ACC112 (cell line): ENCODE data around the gene BPIFA3.

Source experiments
- H2AFZ ChIP-seq: fragments of 200-600 bp; sonication (generic); one replicate; pipeline ENCODE4 v1.6.0; 2017; ENCODE audit warnings: antibody characterized with exemption, low read length; ENCODE audit not compliant: unreplicated experiment
- H3K27ac ChIP-seq: fragments of 200-600 bp; sonication (generic); 2 replicates; pipeline ENCODE4 v1.5.1; 2014; ENCODE audit warnings: low read depth, mild to moderate bottlenecking, antibody characterized with exemption, low read length, moderate library complexity
- H3K27me3 ChIP-seq: fragments of 200-600 bp; sonication (generic); 2 replicates; pipeline ENCODE4 v1.6.1; 2014; ENCODE audit warnings: mild to moderate bottlenecking, antibody characterized with exemption, low read length, moderate library complexity, mixed read lengths; ENCODE audit not compliant: insufficient read depth
- H3K36me3 ChIP-seq: fragments of 200-600 bp; sonication (generic); 2 replicates; pipeline ENCODE4 v1.6.1; 2016; ENCODE audit warnings: mild to moderate bottlenecking, antibody characterized with exemption, low read length, moderate library complexity, mixed read lengths; ENCODE audit not compliant: insufficient read depth
- H3K4me1 ChIP-seq: fragments of 200-600 bp; sonication (generic); one replicate; pipeline ENCODE4 v1.6.1; 2016; ENCODE audit warnings: low read length, mixed read lengths; ENCODE audit not compliant: insufficient read depth, unreplicated experiment, control insufficient read depth
- H3K4me3 ChIP-seq: fragments of 200-600 bp; sonication (generic); 2 replicates; pipeline ENCODE4 v1.5.1; 2014; ENCODE audit warnings: mild to moderate bottlenecking, low read depth, low read length
- H3K79me2 ChIP-seq: fragments of 200-600 bp; sonication (generic); one replicate; pipeline ENCODE4 v1.6.0; 2016; ENCODE audit warnings: low read length; ENCODE audit not compliant: control insufficient read depth, unreplicated experiment, insufficient read depth

The BPIFA3 gene

DNA sequence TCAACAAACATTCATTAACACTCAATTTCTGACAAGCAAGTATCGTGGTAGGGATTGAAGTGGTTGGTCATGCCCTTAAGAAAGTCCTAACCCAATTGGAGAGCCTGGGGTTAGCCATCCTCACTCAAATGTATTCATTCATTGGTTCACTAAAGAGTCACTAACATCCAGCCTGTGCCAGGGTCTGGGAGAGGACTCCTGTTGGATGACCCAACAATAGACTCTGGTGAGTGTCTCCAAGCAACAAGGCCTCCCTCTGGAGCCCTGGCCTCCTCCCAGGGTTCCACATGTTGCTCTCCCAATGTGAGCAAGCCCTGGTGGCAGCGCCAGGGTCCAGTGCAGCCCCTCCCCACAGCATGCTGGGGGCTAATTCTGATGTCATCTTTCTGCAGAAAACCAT is at the start of gene BPIFA3:
BPIFA3 (plus strand) TSS at position 301 of the 400 bp plus-strand sequence. CDS start 185 bp downstream, outside the sequence.
- Histone ChIP-seq H3K27ac (no peak within 1 kb of the TSS), H3K79me2 (no peaks in the 10 kb centered on the region), H3K27me3 (peaks cover 85% of the 10 kb centered on the region)

DNA sequence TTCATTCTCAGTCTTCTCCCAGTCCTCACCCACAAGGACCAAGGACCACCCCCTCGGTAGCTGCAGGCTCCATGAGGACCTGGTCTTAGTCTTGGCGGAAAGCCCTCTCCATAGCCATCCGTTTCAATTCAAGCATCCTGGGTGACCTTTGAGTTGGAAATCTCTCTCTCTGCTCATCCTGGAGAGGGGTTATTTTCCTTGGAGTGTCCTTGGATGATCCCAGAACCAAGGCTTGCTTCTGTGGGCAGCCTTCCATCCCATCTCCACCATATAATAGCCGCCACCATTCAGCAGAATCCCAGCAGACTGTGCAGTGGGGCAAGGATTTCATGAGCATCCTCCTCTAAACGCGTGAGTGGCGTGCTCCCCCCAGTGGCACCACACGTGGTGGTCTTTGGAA is 49.3 kb upstream of the BPIFA3 start, which contains the start of gene BPIFA2:
BPIFA2 (plus strand) TSS at position 301 of the 400 bp plus-strand sequence. CDS start 987 bp downstream, outside the sequence.
- H3K4me1 ChIP-seq, result no peaks in the 10 kb centered on the region
- H3K27ac ChIP-seq, result no peak within 1 kb of the TSS
- H3K27me3 ChIP-seq, result peaks cover 14% of the 10 kb centered on the region
- no peaks in the 10 kb centered on the region for H3K79me2 ChIP-seq
- H3K36me3 ChIP-seq, result no peaks in the 10 kb centered on the region
- no peak within 1 kb of the TSS for H2AFZ ChIP-seq
- no peak within 1 kb of the TSS for H3K4me3 ChIP-seq

More for the DNA sequence above, at the start of gene BPIFA3:
- no peaks in the 10 kb centered on the region for H3K4me1 ChIP-seq
- H3K36me3 ChIP-seq, result no peaks in the 10 kb centered on the region
- H2AFZ ChIP-seq, result no peak within 1 kb of the TSS
- no peak within 1 kb of the TSS for H3K4me3 ChIP-seq

DNA sequence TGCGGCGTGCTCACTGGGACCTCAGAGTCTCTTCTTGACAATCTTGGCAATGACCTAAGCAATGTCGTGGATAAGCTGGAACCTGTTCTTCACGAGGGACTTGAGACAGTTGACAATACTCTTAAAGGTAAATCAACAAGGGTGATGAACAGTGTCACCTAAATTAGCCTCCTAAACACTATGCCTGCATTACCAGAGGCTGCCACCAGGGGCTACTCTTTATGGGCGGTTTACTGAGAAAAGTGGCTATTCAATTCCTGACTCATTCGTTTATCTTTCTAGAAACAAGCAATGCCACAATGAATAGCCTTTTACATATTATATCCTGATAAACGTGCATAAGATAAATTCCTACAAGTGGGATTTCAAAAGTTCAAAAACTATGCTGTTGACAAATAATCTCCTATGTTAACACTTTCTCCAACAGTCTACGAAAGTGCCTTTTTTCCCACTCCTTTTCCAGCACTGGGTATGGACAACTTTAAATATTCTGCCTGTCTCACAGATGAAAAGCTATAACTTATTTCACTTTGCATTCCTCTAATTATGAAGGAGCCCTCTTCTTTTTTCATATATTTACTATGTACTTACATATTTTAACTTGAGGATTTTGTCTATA is 47.9 kb upstream of the BPIFA3 start:
- Histone ChIP-seq H3K27me3 (peaks cover 10% of the 10 kb centered on the region), H3K36me3 (no peaks in the 10 kb centered on the region), H3K4me1 (no peaks in the 10 kb centered on the region), H3K79me2 (no peaks in the 10 kb centered on the region), H3K27ac (no peak overlapping the region), H2AFZ (no peak overlapping the region), H3K4me3 (no peak overlapping the region)

DNA sequence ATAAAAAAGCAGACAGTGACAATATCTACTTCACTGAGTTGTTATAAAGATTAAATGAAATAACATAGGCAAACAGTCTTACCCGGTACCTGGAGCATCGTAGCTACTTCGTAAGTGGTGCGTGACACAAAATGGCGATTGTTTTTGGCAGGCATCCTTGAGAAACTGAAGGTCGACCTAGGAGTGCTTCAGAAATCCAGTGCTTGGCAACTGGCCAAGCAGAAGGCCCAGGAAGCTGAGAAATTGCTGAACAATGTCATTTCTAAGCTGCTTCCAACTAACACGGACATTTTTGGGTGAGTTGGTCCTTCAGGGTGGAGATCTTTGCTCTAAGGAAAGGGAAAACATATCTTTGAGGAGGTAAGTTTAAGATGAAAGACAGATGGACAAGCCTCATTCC is 44.4 kb upstream of the BPIFA3 start:
- H3K4me1 ChIP-seq, result no peaks in the 10 kb centered on the region

DNA sequence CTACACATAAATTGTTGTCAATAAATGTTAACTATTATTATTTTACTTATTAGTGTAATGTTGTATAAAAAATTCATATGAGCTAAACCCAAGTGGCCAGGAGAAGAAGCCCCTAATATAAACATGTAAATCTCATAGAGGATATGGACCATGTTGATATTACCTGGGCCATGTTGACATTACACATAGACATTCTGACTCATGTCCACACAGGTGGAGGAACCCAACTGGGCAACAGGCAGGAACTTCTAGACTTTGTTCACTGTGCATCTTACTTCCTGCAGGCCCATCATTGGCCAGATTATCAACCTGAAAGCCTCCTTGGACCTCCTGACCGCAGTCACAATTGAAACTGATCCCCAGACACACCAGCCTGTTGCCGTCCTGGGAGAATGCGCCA is 42.0 kb upstream of the BPIFA3 start:
- H3K4me3 ChIP-seq, result no peak overlapping the region

More for the DNA sequence above, 44.4 kb upstream of the BPIFA3 start:
- H3K4me3 ChIP-seq, result no peak overlapping the region
- H3K79me2 ChIP-seq, result no peaks in the 10 kb centered on the region
- peaks cover 13% of the 10 kb centered on the region; the same call in 1 of the 2 replicates for H3K27me3 ChIP-seq
- H3K27ac ChIP-seq, result no peak overlapping the region
- H2AFZ ChIP-seq, result no peak overlapping the region
- H3K36me3 ChIP-seq, result no peaks in the 10 kb centered on the region

DNA sequence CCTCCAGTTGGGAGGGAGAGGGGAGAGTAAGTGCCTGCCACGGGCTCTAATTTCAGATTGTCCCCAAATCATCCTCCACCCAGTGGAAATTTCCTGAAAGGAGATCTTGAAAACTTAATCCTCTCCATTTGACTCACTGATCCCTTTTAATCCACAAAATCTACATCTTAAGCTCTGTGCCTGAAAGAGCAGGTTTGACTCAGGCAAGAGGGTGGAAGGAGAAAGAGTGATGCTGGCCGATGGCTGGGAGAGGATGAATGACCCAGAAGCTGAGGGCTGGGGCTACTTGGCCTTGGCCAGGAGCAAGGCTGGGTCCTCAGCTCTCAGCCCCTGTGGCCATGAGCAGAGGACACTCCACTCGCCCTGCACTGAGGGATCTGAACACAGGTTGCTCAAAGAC is 41.1 kb upstream of the BPIFA3 start:
- Histone ChIP-seq H3K4me3 (no peak overlapping the region), H3K27ac (no peak overlapping the region), H3K27me3 (peaks cover 13% of the 10 kb centered on the region), H3K36me3 (no peaks in the 10 kb centered on the region), H3K4me1 (no peaks in the 10 kb centered on the region), H2AFZ (no peak overlapping the region), H3K79me2 (no peaks in the 10 kb centered on the region)

More for the DNA sequence above, 42.0 kb upstream of the BPIFA3 start:
- Histone ChIP-seq H3K27ac (no peak overlapping the region), H3K4me1 (no peaks in the 10 kb centered on the region), H3K27me3 (peaks cover 13% of the 10 kb centered on the region), H3K79me2 (no peaks in the 10 kb centered on the region), H2AFZ (no peak overlapping the region), H3K36me3 (no peaks in the 10 kb centered on the region)

DNA sequence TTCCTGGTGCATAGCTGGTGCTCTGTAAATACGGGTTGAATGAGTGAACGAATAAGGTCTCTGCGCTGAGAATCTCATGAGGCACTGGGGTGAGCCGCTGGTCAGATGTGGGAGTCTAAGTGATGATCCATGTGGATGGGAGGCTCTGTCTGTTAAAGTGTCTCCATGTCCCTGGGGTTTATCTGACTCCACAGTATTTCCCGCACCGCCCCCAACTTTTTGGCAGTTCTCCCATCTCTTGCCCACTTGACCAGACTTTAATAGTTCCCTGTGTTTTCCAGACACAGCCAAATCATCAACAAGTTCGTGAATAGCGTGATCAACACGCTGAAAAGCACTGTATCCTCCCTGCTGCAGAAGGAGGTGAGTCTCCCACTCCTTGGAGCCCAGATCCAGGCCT is 39.3 kb upstream of the BPIFA3 start:
- H3K27me3 ChIP-seq, result peaks cover 13% of the 10 kb centered on the region
- no peak overlapping the region for H3K27ac ChIP-seq
- no peaks in the 10 kb centered on the region for H3K36me3 ChIP-seq
- no peak overlapping the region for H3K4me3 ChIP-seq
- H3K4me1 ChIP-seq, result no peaks in the 10 kb centered on the region
- H3K79me2 ChIP-seq, result no peaks in the 10 kb centered on the region
- no peak overlapping the region for H2AFZ ChIP-seq

DNA sequence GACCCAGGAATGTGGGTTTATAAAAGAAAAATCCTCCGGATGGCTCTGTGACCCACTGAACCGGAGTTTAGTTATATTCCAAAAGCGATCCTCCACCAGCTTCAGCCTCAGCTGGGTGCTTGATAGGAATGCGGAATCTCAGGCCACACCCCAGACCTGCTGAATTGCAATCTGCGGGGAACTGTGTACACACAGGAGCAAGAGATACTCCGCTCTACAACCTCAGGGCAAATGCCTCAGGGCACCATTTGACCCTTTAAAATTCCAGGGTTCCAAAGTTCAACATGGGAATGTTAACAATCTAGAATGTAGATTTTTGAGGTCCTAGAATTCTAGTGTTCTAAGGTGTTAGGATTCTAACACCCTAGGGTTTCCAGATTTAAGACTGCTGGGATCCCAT is 38.4 kb upstream of the BPIFA3 start:
- Histone ChIP-seq H3K27me3 (peaks cover 20% of the 10 kb centered on the region), H3K36me3 (no peaks in the 10 kb centered on the region), H3K79me2 (no peaks in the 10 kb centered on the region), H2AFZ (no peak overlapping the region), H3K4me1 (no peaks in the 10 kb centered on the region), H3K27ac (no peak overlapping the region), H3K4me3 (no peak overlapping the region)

DNA sequence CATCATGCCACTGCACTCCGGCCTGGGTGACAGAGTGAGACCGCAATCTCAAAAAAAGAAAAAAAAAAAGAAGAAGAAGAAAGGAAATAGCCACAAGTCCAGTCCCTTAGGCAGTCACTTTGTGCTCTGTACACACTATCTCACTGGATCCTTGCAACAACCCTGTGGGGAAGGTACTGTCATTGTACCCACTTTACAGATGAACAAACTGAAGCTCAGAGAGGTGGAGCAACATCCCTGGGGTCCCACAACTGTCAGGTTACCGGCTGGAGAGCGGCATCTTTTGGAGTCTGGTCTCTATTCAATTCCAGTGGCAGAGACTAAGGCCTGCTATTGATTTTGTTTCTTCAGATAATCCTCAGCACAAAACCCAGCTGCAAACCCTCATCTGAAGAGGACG is 37.0 kb upstream of the BPIFA3 start:
- H2AFZ ChIP-seq, result no peak overlapping the region
- no peaks in the 10 kb centered on the region for H3K36me3 ChIP-seq
- H3K27ac ChIP-seq, result no peak overlapping the region
- H3K27me3 ChIP-seq, result peaks cover 22% of the 10 kb centered on the region
- H3K4me3 ChIP-seq, result no peak overlapping the region
- H3K79me2 ChIP-seq, result no peaks in the 10 kb centered on the region
- no peaks in the 10 kb centered on the region for H3K4me1 ChIP-seq

DNA sequence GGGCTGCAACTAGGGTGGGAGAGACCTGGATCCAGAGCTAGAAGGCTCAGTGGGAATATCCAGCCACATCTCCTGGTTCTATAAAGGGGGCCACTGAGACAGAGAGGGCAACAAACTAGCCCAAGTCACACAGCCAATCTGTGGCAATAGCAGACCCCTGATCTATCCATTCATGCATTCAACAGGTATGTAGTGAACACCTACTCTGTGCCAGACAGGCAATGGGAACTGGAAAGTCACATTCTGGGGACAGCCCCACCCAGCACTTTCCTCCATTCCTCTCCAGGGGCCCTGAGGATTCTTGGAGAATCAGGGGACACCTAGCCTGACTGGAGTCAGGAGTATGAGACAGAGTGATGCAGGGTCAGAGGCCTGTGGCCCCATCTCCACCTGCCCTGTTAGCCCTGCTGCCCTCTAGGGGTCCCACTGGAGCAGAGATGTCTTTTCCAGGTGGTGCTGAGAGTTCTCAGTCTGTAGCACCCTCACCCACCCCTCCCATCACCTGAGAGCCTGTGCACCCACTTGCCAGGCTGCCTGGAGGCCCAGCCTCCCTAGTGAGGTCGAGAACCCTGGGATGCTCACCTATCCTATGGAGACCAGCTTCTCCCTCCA is 35.6 kb upstream of the BPIFA3 start:
- H2AFZ ChIP-seq, result no peak overlapping the region
- H3K4me3 ChIP-seq, result no peak overlapping the region
- H3K36me3 ChIP-seq, result no peaks in the 10 kb centered on the region
- H3K27me3 ChIP-seq, result peaks cover 13% of the 10 kb centered on the region
- H3K27ac ChIP-seq, result no peak overlapping the region
- no peaks in the 10 kb centered on the region for H3K4me1 ChIP-seq
- no peaks in the 10 kb centered on the region for H3K79me2 ChIP-seq

DNA sequence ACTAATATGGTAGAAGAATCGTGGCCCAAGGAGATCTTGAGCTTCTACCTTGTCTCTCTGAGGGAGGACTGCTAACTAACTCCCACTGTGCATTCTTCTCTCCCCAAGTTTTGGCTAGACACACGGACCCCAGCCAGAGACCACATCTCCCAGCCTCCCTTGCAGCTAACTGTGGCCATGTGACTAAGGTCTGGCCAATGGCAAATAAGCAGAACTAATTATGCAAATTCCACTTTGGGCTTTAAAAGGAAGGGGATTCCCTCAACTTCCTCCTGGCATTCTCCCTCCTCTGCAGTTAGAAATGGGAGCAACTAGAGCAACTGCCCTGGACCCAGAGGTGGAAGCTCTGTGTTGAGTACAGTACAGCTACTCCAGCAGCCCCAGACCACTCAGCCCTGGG is 33.8 kb upstream of the BPIFA3 start:
- Histone ChIP-seq H3K27ac (no peak overlapping the region), H3K27me3 (peaks cover 12% of the 10 kb centered on the region), H3K36me3 (no peaks in the 10 kb centered on the region), H3K4me1 (no peaks in the 10 kb centered on the region), H2AFZ (no peak overlapping the region), H3K4me3 (no peak overlapping the region), H3K79me2 (no peaks in the 10 kb centered on the region)
